A673 (cell line): ENCODE data around the gene TMEM244. TPM values are rescaled to one million over a fixed set of nuclear protein-coding genes. Genes with fewer than 3 reads are reported as not detected.

Source experiments
- Bru-seq: library from RNA; stranded (reverse); fragments of 400-500 nt; gene quantifications from one replicate; lab custom pipeline; 2021; lab: Mats Ljungman, UMichigan
- BruChase-seq, 2 experiments: library from RNA; stranded (reverse); fragments of 400-500 nt; gene quantifications; one replicate each; lab custom pipeline; 2021; lab: Mats Ljungman, UMichigan
- BruUV-seq: library from RNA; stranded (reverse); fragments of 400-500 nt; replicated peaks from 2 replicates; lab custom pipeline; 2021; lab: Mats Ljungman, UMichigan
- CTCF ChIA-PET: fragments of 300-600 bp; sonication (Branson Sonifier 250); formaldehyde crosslinking; loops from one replicate; lab custom pipeline; 2022; ENCODE audit warnings: antibody characterized with exemption; lab: Charles Lee
- POLR2A ChIA-PET: fragments of 300-600 bp; sonication (Branson Sonifier 250); formaldehyde crosslinking; loops from one replicate; lab custom pipeline; 2022; ENCODE audit warnings: antibody characterized with exemption; ENCODE audit not compliant: low non-redundant PET; lab: Charles Lee
- DNase-seq: peaks from one replicate; pipeline ENCODE4 v3.0.0-alpha.2; 2015; ENCODE audit warnings: low spot score
- H3K27ac ChIP-seq: fragments of 200-600 bp; sonication (generic); 2 replicates; pipeline ENCODE4 v1.5.1; 2016; ENCODE audit warnings: mixed run types, low read depth, mild to moderate bottlenecking, mixed read lengths, antibody characterized with exemption, low read length; ENCODE audit not compliant: poor library complexity, severe bottlenecking
- H3K27me3 ChIP-seq: fragments of 200-600 bp; sonication (generic); replicated peaks from 2 replicates; pipeline ENCODE4 v1.6.1; 2017; ENCODE audit warnings: mixed run types, low read depth, mild to moderate bottlenecking, mixed read lengths, antibody characterized with exemption, low read length; ENCODE audit not compliant: insufficient read depth, poor library complexity
- H3K36me3 ChIP-seq: fragments of 200-600 bp; sonication (generic); 2 replicates; pipeline ENCODE4 v1.6.1; 2016; ENCODE audit warnings: mixed run types, mild to moderate bottlenecking, mixed read lengths, antibody characterized with exemption, low read length; ENCODE audit not compliant: insufficient read depth, poor library complexity, severe bottlenecking
- H3K4me1 ChIP-seq: fragments of 200-600 bp; sonication (generic); 2 replicates; pipeline ENCODE4 v1.6.1; 2017; ENCODE audit warnings: mixed run types, mild to moderate bottlenecking, mixed read lengths, antibody characterized with exemption, low read length; ENCODE audit not compliant: insufficient read depth, poor library complexity, severe bottlenecking
- H3K4me3 ChIP-seq: fragments of 200-600 bp; sonication (generic); 2 replicates; pipeline ENCODE4 v1.5.1; 2016; ENCODE audit warnings: low read depth, mixed run types, mild to moderate bottlenecking, mixed read lengths, low read length; ENCODE audit not compliant: poor library complexity, severe bottlenecking
- H3K9me3 ChIP-seq: fragments of 200-600 bp; sonication (generic); 2 replicates; pipeline ENCODE4 v1.6.1; 2016; ENCODE audit warnings: mixed run types, low read depth, mild to moderate bottlenecking, mixed read lengths, antibody characterized with exemption, low read length; ENCODE audit not compliant: poor library complexity, severe bottlenecking
- CTCF ChIP-seq: fragments of 300-800, 200-600 bp; sonication (generic); conservative IDR thresholded peaks from 2 replicates; pipeline ENCODE4 v1.5.1; 2017; ENCODE audit warnings: low read depth, mild to moderate bottlenecking, antibody characterized with exemption, low read length, moderate library complexity, mixed read lengths
- EZH2 ChIP-seq: fragments of 200-600 bp; sonication (generic); IDR thresholded peaks from 2 replicates; pipeline ENCODE4 v1.6.1; 2017; ENCODE audit warnings: borderline replicate concordance, low read depth, mild to moderate bottlenecking, mixed read lengths, antibody characterized with exemption, low read length; ENCODE audit not compliant: poor library complexity, severe bottlenecking
- intact Hi-C: fragments of 100-400 bp; cut with micrococcal nuclease; formaldehyde crosslinking; loops from one replicate; pipeline ENCODE4 v1.10.0; 2022; ENCODE audit not compliant: unreplicated experiment
- long read RNA-seq: library from polyadenylated mRNA; stranded (forward); transcript quantifications from one replicate; pipeline ENCODE4 v2.0.0, GENCODE V29; 2022
- total RNA-seq: library from RNA; stranded (reverse); gene quantifications from 2 replicates; pipeline ENCODE4 v1.2.3, GENCODE V29; 2021

TMEM244 gene, protein sequence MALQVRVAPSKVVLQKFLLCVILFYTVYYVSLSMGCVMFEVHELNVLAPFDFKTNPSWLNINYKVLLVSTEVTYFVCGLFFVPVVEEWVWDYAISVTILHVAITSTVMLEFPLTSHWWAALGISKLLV
- not detected in 2 replicates for total RNA-seq
- percentile 30 among the genes with signal in this experiment for Bru-seq, nascent RNA
- percentile 29 among the genes with signal in this experiment for BruChase-seq, experiment 1, labeled RNA remaining after a 2-hour chase
- percentile 31 among the genes with signal in this experiment for BruChase-seq, experiment 2, labeled RNA remaining after a 6-hour chase
- long read RNA-seq, partial matches to known transcripts: 0 of 1 reads
- long read RNA-seq, other reads (novel, unspliced or antisense): 1 of 1 reads

GRCh38 chr6:129860908-129861665 is at the start of gene TMEM244:
TSS of gene TMEM244 (minus strand) at chr6:129861315. CDS start at chr6:129861188, 127 bp downstream.
- POLR2A ChIA-PET: no interaction called here
- TF ChIP-seq EZH2 (no peak), CTCF (no peak)
- CTCF ChIA-PET: no interaction called here
- intact Hi-C loops: no loop called here
- H3K27me3 ChIP-seq: no peaks in the 10 kb centered on the region
- H3K27ac ChIP-seq: no peak within 1 kb of the TSS
- no peaks in the 10 kb centered on the region for H3K4me1 ChIP-seq
- no peak within 1 kb of the TSS for H3K4me3 ChIP-seq
- no peak for DNase-seq
- no TSS peak for BruUV-seq
- no peaks in the 10 kb centered on the region for H3K36me3 ChIP-seq
- H3K9me3 ChIP-seq: peaks cover 3% of the 10 kb centered on the region

DNA sequence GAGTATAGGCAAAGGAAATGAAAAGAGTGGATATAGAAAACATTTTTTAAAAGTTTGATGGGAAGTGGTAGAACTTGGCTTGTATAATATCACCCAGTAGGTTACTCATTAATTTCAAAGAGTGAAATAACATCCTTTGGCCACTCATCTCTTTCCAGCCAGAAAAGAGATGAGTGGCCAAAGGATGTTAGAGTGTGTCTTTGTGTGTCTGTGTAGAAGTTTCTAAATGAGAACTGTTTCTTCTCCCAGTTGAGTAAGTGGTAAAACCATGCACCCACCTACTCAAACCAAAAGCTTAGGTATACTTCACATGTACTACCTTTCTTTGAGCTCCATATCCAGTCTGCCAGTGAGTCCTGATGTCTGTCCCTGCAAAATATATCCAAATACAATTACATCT is 47.7 kb upstream of the TMEM244 start:
- Histone ChIP-seq H3K27ac (no peak overlapping the region), H3K27me3 (no peaks in the 10 kb centered on the region), H3K9me3 (no peaks in the 10 kb centered on the region), H3K36me3 (no peaks in the 10 kb centered on the region), H3K4me3 (no peak overlapping the region), H3K4me1 (no peaks in the 10 kb centered on the region)
- intact Hi-C loops: no loop called here
- POLR2A ChIA-PET: no interaction called here
- no peak for DNase-seq
- TF ChIP-seq EZH2 (no peak), CTCF (no peak)
- CTCF ChIA-PET: interaction anchor here (0.5 kb wide), 1 partner anchor 134 kb away, joined by 3 read pairs; no protein-coding TSS in a partner anchor
- no TSS peak for BruUV-seq

- Histone ChIP-seq H3K4me1 (no peaks in the 10 kb centered on the region), H3K36me3 (no peaks in the 10 kb centered on the region), H3K27me3 (no peaks in the 10 kb centered on the region), H3K27ac (no peak overlapping the region), H3K9me3 (no peaks in the 10 kb centered on the region), H3K4me3 (no peak overlapping the region)
- intact Hi-C loops: no loop called here
- POLR2A ChIA-PET: no interaction called here
- DNase-seq: no peak
- no TSS peak for BruUV-seq
- CTCF ChIA-PET: interaction anchor here (0.5 kb wide), 1 partner anchor 133 kb away, joined by 3 read pairs; no protein-coding TSS in a partner anchor
- TF ChIP-seq CTCF (no peak), EZH2 (no peak)
Observed at GRCh38 chr6:129908356-129908755, 47.2 kb upstream of the TMEM244 start.
